H9 (cell line): ENCODE results near the gene CCDC69. TPM values are rescaled to one million over a fixed set of nuclear protein-coding genes. Genes with fewer than 3 reads are reported as not detected.

ENCODE experiments used
- DNase-seq: peaks from one replicate; pipeline ENCODE4 v3.0.0-alpha.2; 2017
- H2AFZ ChIP-seq: one replicate; pipeline ENCODE4 v1.6.1; 2013; ENCODE audit warnings: mild to moderate bottlenecking, low read length, control low read depth, moderate library complexity
- H2AK5ac ChIP-seq: 2 replicates; pipeline ENCODE4 v1.6.1; 2013; ENCODE audit warnings: low read length, control low read depth, mixed read lengths; ENCODE audit not compliant: insufficient read length
- H2BK120ac ChIP-seq: one replicate; pipeline ENCODE4 v1.6.1; 2013; ENCODE audit warnings: low read depth, mild to moderate bottlenecking, low read length, control low read depth, inconsistent platforms; ENCODE audit not compliant: poor library complexity, severe bottlenecking
- H2BK12ac ChIP-seq: 2 replicates; pipeline ENCODE4 v1.6.1; 2013; ENCODE audit warnings: low read length, control low read depth, mixed read lengths, low read depth; ENCODE audit not compliant: insufficient read length
- H2BK15ac ChIP-seq: 2 replicates; pipeline ENCODE4 v1.6.1; 2013; ENCODE audit warnings: low read depth, low read length, control low read depth
- H2BK20ac ChIP-seq: one replicate; pipeline ENCODE4 v1.6.1; 2013; ENCODE audit warnings: low read depth, mild to moderate bottlenecking, low read length, control low read depth, inconsistent platforms; ENCODE audit not compliant: poor library complexity, severe bottlenecking
- H2BK5ac ChIP-seq: 2 replicates; pipeline ENCODE4 v1.6.1; 2013; ENCODE audit warnings: low read length, control low read depth, mixed read lengths; ENCODE audit not compliant: insufficient read length
- H3K14ac ChIP-seq: 2 replicates; pipeline ENCODE4 v1.6.1; 2013; ENCODE audit warnings: low read length, control low read depth; ENCODE audit not compliant: insufficient read depth
- H3K18ac ChIP-seq: 2 replicates; pipeline ENCODE4 v1.6.1; 2013; ENCODE audit warnings: low read depth, mild to moderate bottlenecking, mixed read lengths, low read length, control low read depth; ENCODE audit not compliant: insufficient read length
- H3K23ac ChIP-seq: 2 replicates; pipeline ENCODE4 v1.6.1; 2013; ENCODE audit warnings: low read length, control low read depth, mixed read lengths, low read depth; ENCODE audit not compliant: insufficient read length
- H3K23me2 ChIP-seq: 2 replicates; pipeline ENCODE4 v1.6.1; 2013; ENCODE audit warnings: low read depth, mild to moderate bottlenecking, mixed read lengths, low read length, control low read depth; ENCODE audit not compliant: insufficient read length, poor library complexity, severe bottlenecking
- H3K27ac ChIP-seq: 2 replicates; pipeline ENCODE4 v1.5.1; 2013; ENCODE audit warnings: low read length, control low read depth, mixed read lengths, low read depth; ENCODE audit not compliant: insufficient read length
- H3K27me3 ChIP-seq: 2 replicates; pipeline ENCODE4 v1.6.1; 2013; ENCODE audit warnings: low read length, control low read depth, inconsistent platforms; ENCODE audit not compliant: insufficient read depth
- H3K4ac ChIP-seq: 2 replicates; pipeline ENCODE4 v1.6.1; 2013; ENCODE audit warnings: low read depth, mild to moderate bottlenecking, control low read depth, inconsistent platforms, low read length, moderate library complexity
- H3K4me1 ChIP-seq: 2 replicates; pipeline ENCODE4 v1.6.1; 2013; ENCODE audit warnings: low read length, control low read depth, inconsistent platforms; ENCODE audit not compliant: insufficient read depth
- H3K4me2 ChIP-seq: 2 replicates; pipeline ENCODE4 v1.6.1; 2013; ENCODE audit warnings: low read length, control low read depth, mixed read lengths; ENCODE audit not compliant: insufficient read length, insufficient read depth
- H3K56ac ChIP-seq: 2 replicates; pipeline ENCODE4 v1.6.1; 2013; ENCODE audit warnings: low read depth, mild to moderate bottlenecking, mixed read lengths, low read length, control low read depth; ENCODE audit not compliant: insufficient read length
- H3K79me1 ChIP-seq: 2 replicates; pipeline ENCODE4 v1.6.1; 2013; ENCODE audit warnings: low read depth, mild to moderate bottlenecking, moderate library complexity, low read length, control low read depth, inconsistent platforms; ENCODE audit not compliant: insufficient read depth, poor library complexity, severe bottlenecking
- H3K79me2 ChIP-seq: 2 replicates; pipeline ENCODE4 v1.6.1; 2013; ENCODE audit warnings: low read length, control low read depth, inconsistent platforms; ENCODE audit not compliant: insufficient read depth
- H3K9ac ChIP-seq: 2 replicates; pipeline ENCODE4 v1.6.1; 2013; ENCODE audit warnings: low read length, control low read depth, mixed read lengths; ENCODE audit not compliant: insufficient read length; ENCODE audit errors: extremely low read depth
- H3K9me3 ChIP-seq: one replicate; pipeline ENCODE4 v1.6.1; 2013; ENCODE audit warnings: low read depth, low read length, inconsistent platforms; ENCODE audit not compliant: control insufficient read depth
- H3T11ph ChIP-seq: one replicate; pipeline ENCODE4 v1.6.1; 2013; ENCODE audit warnings: mild to moderate bottlenecking, low read length, control low read depth, inconsistent platforms
- H4K20me1 ChIP-seq: one replicate; pipeline ENCODE4 v1.6.1; 2013; ENCODE audit not compliant: control insufficient read depth, insufficient read length, insufficient read depth
- H4K5ac ChIP-seq: 2 replicates; pipeline ENCODE4 v1.6.1; 2013; ENCODE audit warnings: low read depth, mild to moderate bottlenecking, mixed read lengths, low read length, control low read depth; ENCODE audit not compliant: insufficient read length
- H4K8ac ChIP-seq: replicated peaks from 2 replicates; pipeline ENCODE4 v1.6.1; 2013; ENCODE audit warnings: low read length, control low read depth, mixed read lengths, low read depth; ENCODE audit not compliant: insufficient read length
- H4K91ac ChIP-seq: 2 replicates; pipeline ENCODE4 v1.6.1; 2013; ENCODE audit warnings: low read depth, mild to moderate bottlenecking, moderate library complexity, mixed read lengths, low read length, control low read depth; ENCODE audit not compliant: insufficient read length
- H3K27ac Mint-ChIP-seq, 3 experiments: 2 replicates in 2 of 3; 3 replicates in 1 of 3; pipeline ENCODE4 v1.8.0; 2020 to 2021; ENCODE audit warnings: mixed read lengths in 3 of 3, mild to moderate bottlenecking in 1 of 3, moderate library complexity in 1 of 3
- H3K27me3 Mint-ChIP-seq: 2 replicates; pipeline ENCODE4 v1.8.0; 2021; ENCODE audit warnings: low read depth, mild to moderate bottlenecking, moderate library complexity, mixed read lengths
- H3K36me3 Mint-ChIP-seq, 3 experiments: 2 replicates in 2 of 3; 3 replicates in 1 of 3; pipeline ENCODE4 v1.8.0; 2020 to 2021; ENCODE audit warnings: low read depth in 3 of 3, mixed read lengths in 3 of 3; ENCODE audit not compliant: insufficient read depth in 1 of 3
- H3K4me1 Mint-ChIP-seq, 2 experiments: 2 replicates each; pipeline ENCODE4 v1.8.0; 2020; ENCODE audit warnings: mixed read lengths in 2 of 2
- H3K4me3 Mint-ChIP-seq, 2 experiments: 2 replicates in 1 of 2; 3 replicates in 1 of 2; pipeline ENCODE4 v1.8.0; 2020 to 2021; ENCODE audit warnings: mild to moderate bottlenecking in 2 of 2, mixed read lengths in 2 of 2, moderate library complexity in 1 of 2
- H3K9me3 Mint-ChIP-seq, 2 experiments: 2 replicates in 1 of 2; 3 replicates in 1 of 2; pipeline ENCODE4 v1.8.0; 2020; ENCODE audit warnings: mild to moderate bottlenecking in 2 of 2, mixed read lengths in 2 of 2, moderate library complexity in 1 of 2
- CTCF ChIP-seq: fragments of 200-600 bp; sonication (generic); conservative IDR thresholded peaks from 3 replicates; pipeline ENCODE4 v1.8.0; 2021; ENCODE audit warnings: antibody characterized with exemption, mild to moderate bottlenecking
- WGBS: extraction: QIAGEN DNeasy Blood & Tissue Kit; methylation state at CpG from one replicate; pipeline ENCODE4 v1.1.7; 2013; ENCODE audit warnings: missing lambda C conversion rate, low lambda C conversion rate, mixed read lengths; ENCODE audit not compliant: insufficient read length; ENCODE audit errors: extremely low coverage; 5-methylcytosine and 5-hydroxymethylcytosine counted together
- total RNA-seq: library from RNA; stranded (reverse); gene quantifications from 2 replicates; pipeline ENCODE4 v1.2.1, GENCODE V29; 2021

The CCDC69 gene
- total RNA-seq, 1 experiment from 2014 or later, result 5.3 TPM

- Histone ChIP-seq H3K79me2 (no peaks in the 10 kb centered on the region), H4K5ac (no peak overlapping the region), H3K79me1 (no peaks in the 10 kb centered on the region), H2BK15ac (no peak overlapping the region), H3K56ac (no peak overlapping the region), H3K23ac (no peak overlapping the region), H2BK12ac (no peak overlapping the region), H3K18ac (no peak overlapping the region), H2AFZ (no peak overlapping the region), H4K8ac (no peak overlapping the region), H3K27ac (no peak overlapping the region), H3K9me3 (no peaks in the 10 kb centered on the region), H3K4ac (no peak overlapping the region), H2BK20ac (no peak overlapping the region), H3T11ph (no peak overlapping the region), H3K23me2 (no peaks in the 10 kb centered on the region), H3K27me3 (no peaks in the 10 kb centered on the region), H2BK120ac (no peak overlapping the region), H2BK5ac (no peak overlapping the region), H4K91ac (no peak overlapping the region), H3K14ac (no peak overlapping the region), H4K20me1 (no peaks in the 10 kb centered on the region), H3K9ac (no peak overlapping the region), H3K4me1 (peaks cover 3% of the 10 kb centered on the region; the same call in 1 of the 2 replicates), H2AK5ac (no peak overlapping the region), H3K4me2 (no peak overlapping the region)
- H3K36me3 Mint-ChIP-seq, result no peaks in the 10 kb centered on the region
- H3K27ac Mint-ChIP-seq, result no peak overlapping the region
- no peak overlapping the region for H3K4me3 Mint-ChIP-seq
- TF ChIP-seq CTCF, result no peak
- H3K9me3 Mint-ChIP-seq, result no peaks in the 10 kb centered on the region
- no peak for DNase-seq
- peaks cover 2% of the 10 kb centered on the region; the same call in 1 of the 2 replicates for H3K27me3 Mint-ChIP-seq
- WGBS, result no CpG with 5 or more reads among the region's 7 CpGs
- H3K4me1 Mint-ChIP-seq, result peaks cover 11 to 17% of the 10 kb centered on the region in 2 experiments
Measured at GRCh38 chr5:151183456-151184245, 40.2 kb downstream of the CCDC69 start.
